ENCODE measurements around the gene PKDREJ. TPM values are rescaled to one million over a fixed set of nuclear protein-coding genes. Genes with fewer than 3 reads are reported as not detected.

Gene PKDREJ
- total RNA-seq, 1 experiment from 2014 or later: 0.05 TPM

- Mint-ChIP-seq H3K27me3 (ENCODE audit: unreplicated experiment) (no peaks in the 10 kb centered on the region), H3K4me1 (ENCODE audit: low read depth, unreplicated experiment) (peaks cover 7% of the 10 kb centered on the region), H3K4me3 (ENCODE audit: low read depth, unreplicated experiment) (no peak overlapping the region), H3K9me3 (ENCODE audit: low read depth, unreplicated experiment) (no peaks in the 10 kb centered on the region), H3K27ac (ENCODE audit: unreplicated experiment) (no peak overlapping the region), H3K36me3 (ENCODE audit: insufficient read depth, unreplicated experiment) (peaks cover 21% of the 10 kb centered on the region)
- TF ChIP-seq CTCF (IDR thresholded peaks at IDR 0.05; ENCODE audit: unreplicated experiment): no peak
- CTCF ChIA-PET: no interaction called here
- no peak for DNase-seq
- intact Hi-C loops (cut with micrococcal nuclease; ENCODE audit: unreplicated experiment): no loop called here
- BruUV-seq (replicated peaks): no TSS peak
Observed at GRCh38 chr22:46274381-46274780, 11.2 kb upstream of the PKDREJ start.

GRCh38 chr22:46273432-46274148, 10.4 kb upstream of the PKDREJ start:
- no peak for DNase-seq
- H3K36me3 Mint-ChIP-seq (ENCODE audit: insufficient read depth, unreplicated experiment): peaks cover 20% of the 10 kb centered on the region
- peaks cover 8% of the 10 kb centered on the region for H3K4me1 Mint-ChIP-seq (ENCODE audit: low read depth, unreplicated experiment)
- TF ChIP-seq CTCF (IDR thresholded peaks at IDR 0.05; ENCODE audit: unreplicated experiment): no peak
- intact Hi-C loops (cut with micrococcal nuclease; ENCODE audit: unreplicated experiment): no loop called here
- no peak overlapping the region for H3K4me3 Mint-ChIP-seq (ENCODE audit: low read depth, unreplicated experiment)
- H3K27me3 Mint-ChIP-seq (ENCODE audit: unreplicated experiment): no peaks in the 10 kb centered on the region
- CTCF ChIA-PET: interaction anchor here (0.7 kb wide), 1 partner anchor 301 kb away, joined by 4 read pairs; no protein-coding TSS in a partner anchor
- no peaks in the 10 kb centered on the region for H3K9me3 Mint-ChIP-seq (ENCODE audit: low read depth, unreplicated experiment)
- no peak overlapping the region for H3K27ac Mint-ChIP-seq (ENCODE audit: unreplicated experiment)
- BruUV-seq (replicated peaks): no TSS peak

GRCh38 chr22:46272762-46273431, 9.8 kb upstream of the PKDREJ start:
- Mint-ChIP-seq H3K4me3 (ENCODE audit: low read depth, unreplicated experiment) (no peak overlapping the region), H3K9me3 (ENCODE audit: low read depth, unreplicated experiment) (no peaks in the 10 kb centered on the region), H3K36me3 (ENCODE audit: insufficient read depth, unreplicated experiment) (peaks cover 26% of the 10 kb centered on the region), H3K27ac (ENCODE audit: unreplicated experiment) (no peak overlapping the region), H3K4me1 (ENCODE audit: low read depth, unreplicated experiment) (peaks cover 14% of the 10 kb centered on the region), H3K27me3 (ENCODE audit: unreplicated experiment) (no peaks in the 10 kb centered on the region)
- CTCF ChIA-PET: no interaction called here
- intact Hi-C loops (cut with micrococcal nuclease; ENCODE audit: unreplicated experiment): no loop called here
- BruUV-seq (replicated peaks): no TSS peak
- TF ChIP-seq CTCF (IDR thresholded peaks at IDR 0.05; ENCODE audit: unreplicated experiment): no peak
- no peak for DNase-seq

DNA sequence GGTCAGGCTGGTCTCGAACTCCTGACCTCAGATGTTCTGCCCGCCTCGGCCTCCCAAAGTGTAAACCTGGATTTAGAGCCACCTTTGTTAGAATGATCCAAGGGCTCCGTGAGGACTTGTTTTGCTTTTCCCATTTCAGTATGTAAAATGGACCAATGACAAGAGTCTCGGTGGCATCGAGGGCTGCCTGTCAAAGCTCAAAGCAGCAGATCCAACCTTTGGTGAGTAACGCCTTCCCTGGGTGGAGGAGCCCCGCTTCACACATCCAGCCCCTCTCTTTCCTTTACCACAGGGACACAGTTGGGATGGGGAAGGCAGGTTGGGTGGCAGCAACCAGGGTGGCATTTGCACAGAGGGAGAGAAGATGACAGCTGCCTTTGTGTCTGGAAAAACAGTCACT, 9.1 kb upstream of the PKDREJ start:
- no peak for TF ChIP-seq CTCF (IDR thresholded peaks at IDR 0.05; ENCODE audit: unreplicated experiment)
- Mint-ChIP-seq H3K27me3 (ENCODE audit: unreplicated experiment) (no peaks in the 10 kb centered on the region), H3K9me3 (ENCODE audit: low read depth, unreplicated experiment) (no peaks in the 10 kb centered on the region), H3K36me3 (ENCODE audit: insufficient read depth, unreplicated experiment) (peaks cover 33% of the 10 kb centered on the region), H3K27ac (ENCODE audit: unreplicated experiment) (no peak overlapping the region), H3K4me1 (ENCODE audit: low read depth, unreplicated experiment) (peaks cover 15% of the 10 kb centered on the region), H3K4me3 (ENCODE audit: low read depth, unreplicated experiment) (no peak overlapping the region)
- no TSS peak for BruUV-seq (replicated peaks)
- intact Hi-C loops (cut with micrococcal nuclease; ENCODE audit: unreplicated experiment): no loop called here
- no peak for DNase-seq
- CTCF ChIA-PET: no interaction called here

All from Calu3 (cell line).